OCI-LY7 (cell line): ENCODE results near the gene ADD1.

Source experiments
- EZH2phosphoT487 ChIP-seq: fragments of 200-600 bp; sonication (generic); IDR thresholded peaks from 2 replicates; pipeline ENCODE4 v1.6.1; 2018; ENCODE audit warnings: low read depth, borderline replicate concordance, mild to moderate bottlenecking, mixed run types, antibody characterized with exemption, low read length, moderate library complexity, mixed read lengths
- TF ChIP-seq, protein P1 (sequence below): fragments of 200-600 bp; sonication (generic); conservative IDR thresholded peaks from 2 replicates; pipeline ENCODE4 v1.5.1; 2014; ENCODE audit warnings: mild to moderate bottlenecking, antibody characterized with exemption, low read length, moderate library complexity, mixed read lengths

DNA sequence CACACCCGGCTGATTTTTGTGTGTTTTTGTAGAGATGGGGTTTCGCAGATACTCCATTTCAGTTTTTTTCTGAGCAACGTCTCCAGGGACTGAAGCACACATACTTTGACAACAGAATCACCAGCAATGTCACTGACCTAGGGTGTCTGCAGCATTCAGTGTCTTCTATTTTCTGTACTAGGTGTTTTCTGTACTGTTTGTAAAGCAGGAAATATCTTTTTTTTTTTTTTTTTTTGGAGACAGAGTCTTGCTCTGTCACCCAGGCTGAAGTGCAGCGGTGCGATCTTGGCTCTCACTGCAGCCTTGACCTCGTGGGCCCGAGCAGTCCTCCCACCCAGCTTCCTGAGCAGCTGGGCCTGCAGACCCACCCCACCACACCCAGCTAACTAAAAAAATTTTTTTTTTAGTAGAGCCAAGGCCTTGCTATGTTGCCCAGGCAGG is 8.9 kb downstream of the ADD1 start:
- TF ChIP-seq, protein P1, sequence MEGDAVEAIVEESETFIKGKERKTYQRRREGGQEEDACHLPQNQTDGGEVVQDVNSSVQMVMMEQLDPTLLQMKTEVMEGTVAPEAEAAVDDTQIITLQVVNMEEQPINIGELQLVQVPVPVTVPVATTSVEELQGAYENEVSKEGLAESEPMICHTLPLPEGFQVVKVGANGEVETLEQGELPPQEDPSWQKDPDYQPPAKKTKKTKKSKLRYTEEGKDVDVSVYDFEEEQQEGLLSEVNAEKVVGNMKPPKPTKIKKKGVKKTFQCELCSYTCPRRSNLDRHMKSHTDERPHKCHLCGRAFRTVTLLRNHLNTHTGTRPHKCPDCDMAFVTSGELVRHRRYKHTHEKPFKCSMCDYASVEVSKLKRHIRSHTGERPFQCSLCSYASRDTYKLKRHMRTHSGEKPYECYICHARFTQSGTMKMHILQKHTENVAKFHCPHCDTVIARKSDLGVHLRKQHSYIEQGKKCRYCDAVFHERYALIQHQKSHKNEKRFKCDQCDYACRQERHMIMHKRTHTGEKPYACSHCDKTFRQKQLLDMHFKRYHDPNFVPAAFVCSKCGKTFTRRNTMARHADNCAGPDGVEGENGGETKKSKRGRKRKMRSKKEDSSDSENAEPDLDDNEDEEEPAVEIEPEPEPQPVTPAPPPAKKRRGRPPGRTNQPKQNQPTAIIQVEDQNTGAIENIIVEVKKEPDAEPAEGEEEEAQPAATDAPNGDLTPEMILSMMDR: no peak
- no peak for TF ChIP-seq EZH2phosphoT487
